ENCODE measurements around the gene ATL2.

Gene ATL2

DNA sequence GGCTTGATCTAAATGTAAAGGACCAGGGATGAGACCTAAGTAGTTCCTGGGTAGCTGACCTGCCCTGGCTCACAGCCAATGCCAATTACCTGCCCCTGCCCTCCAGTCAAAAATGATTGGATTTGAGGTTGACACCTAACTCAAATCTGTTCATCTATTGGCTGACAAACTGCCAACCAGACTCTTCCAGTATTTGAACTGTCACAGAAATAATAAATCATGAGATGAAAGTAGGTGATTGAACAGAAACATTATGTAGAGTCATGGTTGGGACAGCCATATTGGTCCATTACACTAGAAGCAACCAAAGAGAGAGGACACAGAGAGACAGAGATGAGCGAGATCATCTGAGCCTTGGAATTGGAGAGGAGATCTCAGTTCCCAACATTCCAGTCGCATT is 109.1 kb downstream of the ATL2 start:
- H3K4me3 ChIP-seq (ENCODE audit: low read depth, low read length), result no peak overlapping the region
- no peak for DNase-seq (ENCODE audit: low read depth)
- TF ChIP-seq CTCF (IDR thresholded peaks at IDR 0.05; ENCODE audit: low read depth, low read length) (no peak), POLR2A (IDR thresholded peaks at IDR 0.05; ENCODE audit: extremely low read depth, insufficient read length) (no peak), MAX (IDR thresholded peaks at IDR 0.05; ENCODE audit: low read depth, low read length) (no peak), MYC (IDR thresholded peaks at IDR 0.05; ENCODE audit: low read depth, low read length) (no peak)

GRCh38 chr2:38267270-38267925 is 109.7 kb downstream of the ATL2 start:
- TF ChIP-seq MYC (IDR thresholded peaks at IDR 0.05; ENCODE audit: low read depth, low read length), result no peak
- no peak for TF ChIP-seq POLR2A (IDR thresholded peaks at IDR 0.05; ENCODE audit: extremely low read depth, insufficient read length)
- no peak for TF ChIP-seq MAX (IDR thresholded peaks at IDR 0.05; ENCODE audit: low read depth, low read length)
- TF ChIP-seq CTCF (IDR thresholded peaks at IDR 0.05; ENCODE audit: low read depth, low read length), result no peak
- DNase-seq (ENCODE audit: low read depth), result no peak
- H3K4me3 ChIP-seq (ENCODE audit: low read depth, low read length), result no peak overlapping the region

DNA sequence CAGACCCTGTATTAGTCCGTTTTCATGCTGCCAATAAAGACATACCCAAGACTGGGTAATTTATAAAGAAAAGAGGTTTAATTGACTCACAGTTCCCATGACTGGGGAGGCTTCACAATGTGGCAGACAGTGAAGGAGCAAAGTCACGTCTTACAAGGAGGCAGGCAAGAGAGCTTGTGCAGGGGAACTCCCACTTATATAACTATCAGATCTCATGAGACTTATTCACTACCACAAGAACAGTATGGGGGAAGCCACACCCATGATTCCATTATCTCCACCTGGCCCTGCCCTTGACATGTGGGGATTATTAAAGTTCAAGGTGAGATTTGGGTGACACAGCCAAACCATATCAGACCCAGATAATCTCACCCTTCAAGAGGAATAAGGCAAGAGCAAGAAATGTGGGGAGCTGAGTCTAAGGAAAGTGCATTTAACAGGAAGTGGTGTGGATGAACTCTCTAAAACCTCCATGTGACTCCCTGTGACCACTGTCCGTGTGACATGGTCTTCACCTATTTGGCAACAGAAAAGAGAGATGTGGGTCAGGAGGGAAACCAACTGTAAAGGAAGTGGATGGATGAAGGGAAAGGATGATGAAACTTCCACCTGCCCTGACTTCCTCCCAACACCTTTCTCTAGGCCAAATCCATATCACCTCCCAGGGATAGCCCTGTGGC is 110.6 kb downstream of the ATL2 start:
- TF ChIP-seq POLR2A (IDR thresholded peaks at IDR 0.05; ENCODE audit: extremely low read depth, insufficient read length) (no peak), MYC (IDR thresholded peaks at IDR 0.05; ENCODE audit: low read depth, low read length) (no peak), CTCF (IDR thresholded peaks at IDR 0.05; ENCODE audit: low read depth, low read length) (no peak), MAX (IDR thresholded peaks at IDR 0.05; ENCODE audit: low read depth, low read length) (no peak)
- DNase-seq (ENCODE audit: low read depth), result peak; percentile 45
- H3K4me3 ChIP-seq (ENCODE audit: low read depth, low read length), result no peak overlapping the region

- no peak for DNase-seq (ENCODE audit: low read depth)
- no peak overlapping the region for H3K4me3 ChIP-seq (ENCODE audit: low read depth, low read length)
- TF ChIP-seq MAX (IDR thresholded peaks at IDR 0.05; ENCODE audit: low read depth, low read length) (no peak), MYC (IDR thresholded peaks at IDR 0.05; ENCODE audit: low read depth, low read length) (no peak), CTCF (IDR thresholded peaks at IDR 0.05; ENCODE audit: low read depth, low read length) (no peak), POLR2A (IDR thresholded peaks at IDR 0.05; ENCODE audit: extremely low read depth, insufficient read length) (no peak)
These were observed 111.6 kb downstream of the ATL2 start for GRCh38 chr2:38265461-38265860.

- H3K4me3 ChIP-seq (ENCODE audit: low read depth, low read length), result no peak overlapping the region
- TF ChIP-seq POLR2A (IDR thresholded peaks at IDR 0.05; ENCODE audit: extremely low read depth, insufficient read length), result no peak
- TF ChIP-seq MAX (IDR thresholded peaks at IDR 0.05; ENCODE audit: low read depth, low read length), result no peak
- TF ChIP-seq CTCF (IDR thresholded peaks at IDR 0.05; ENCODE audit: low read depth, low read length), result no peak
- no peak for TF ChIP-seq MYC (IDR thresholded peaks at IDR 0.05; ENCODE audit: low read depth, low read length)
- DNase-seq (ENCODE audit: low read depth), result peak; percentile 44
These were observed 112.5 kb downstream of the ATL2 start for GRCh38 chr2:38264396-38265221.

Data from NB4 (cell line).